ENCODE results near the gene CFAP100.

The CFAP100 gene

DNA sequence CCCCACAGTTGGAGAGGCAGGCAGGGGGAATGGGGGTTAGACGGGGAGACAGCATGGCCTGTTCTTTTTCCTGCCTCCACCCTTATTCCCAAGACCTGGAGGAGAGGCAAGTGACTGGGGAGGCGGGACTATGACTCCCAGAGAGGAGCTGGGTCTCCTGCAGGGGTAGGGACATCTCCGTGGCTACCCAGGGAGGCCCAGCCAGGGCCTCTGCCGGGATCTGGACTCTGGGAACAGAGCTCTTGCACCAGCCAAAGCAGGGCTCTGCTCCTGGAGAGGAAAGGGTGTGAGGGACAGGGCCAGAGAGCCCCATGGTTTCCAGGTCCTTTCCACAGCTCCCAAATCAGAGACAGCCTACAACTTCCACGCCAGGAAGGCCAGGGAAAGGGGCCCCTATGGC, 22.8 kb downstream of the CFAP100 start:
- H3K27ac ChIP-seq = no peak overlapping the region
- no peaks in the 10 kb centered on the region for H3K36me3 ChIP-seq (replicated peaks)
- DNase-seq = no peak
- H3K4me3 ChIP-seq (ENCODE audit: low read depth, low read length) = no peak overlapping the region
- TF ChIP-seq, protein P1, sequence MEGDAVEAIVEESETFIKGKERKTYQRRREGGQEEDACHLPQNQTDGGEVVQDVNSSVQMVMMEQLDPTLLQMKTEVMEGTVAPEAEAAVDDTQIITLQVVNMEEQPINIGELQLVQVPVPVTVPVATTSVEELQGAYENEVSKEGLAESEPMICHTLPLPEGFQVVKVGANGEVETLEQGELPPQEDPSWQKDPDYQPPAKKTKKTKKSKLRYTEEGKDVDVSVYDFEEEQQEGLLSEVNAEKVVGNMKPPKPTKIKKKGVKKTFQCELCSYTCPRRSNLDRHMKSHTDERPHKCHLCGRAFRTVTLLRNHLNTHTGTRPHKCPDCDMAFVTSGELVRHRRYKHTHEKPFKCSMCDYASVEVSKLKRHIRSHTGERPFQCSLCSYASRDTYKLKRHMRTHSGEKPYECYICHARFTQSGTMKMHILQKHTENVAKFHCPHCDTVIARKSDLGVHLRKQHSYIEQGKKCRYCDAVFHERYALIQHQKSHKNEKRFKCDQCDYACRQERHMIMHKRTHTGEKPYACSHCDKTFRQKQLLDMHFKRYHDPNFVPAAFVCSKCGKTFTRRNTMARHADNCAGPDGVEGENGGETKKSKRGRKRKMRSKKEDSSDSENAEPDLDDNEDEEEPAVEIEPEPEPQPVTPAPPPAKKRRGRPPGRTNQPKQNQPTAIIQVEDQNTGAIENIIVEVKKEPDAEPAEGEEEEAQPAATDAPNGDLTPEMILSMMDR (IDR thresholded peaks at IDR 0.05; ENCODE audit: low read depth, low read length, missing control alignments) = no peak
- in situ Hi-C loops (cut with HindIII; ENCODE audit: low pct_ligation_motif_present, low sequenced_read_pairs) = no loop called here
- H3K27me3 ChIP-seq (replicated peaks) = peaks cover 8% of the 10 kb centered on the region

DNA sequence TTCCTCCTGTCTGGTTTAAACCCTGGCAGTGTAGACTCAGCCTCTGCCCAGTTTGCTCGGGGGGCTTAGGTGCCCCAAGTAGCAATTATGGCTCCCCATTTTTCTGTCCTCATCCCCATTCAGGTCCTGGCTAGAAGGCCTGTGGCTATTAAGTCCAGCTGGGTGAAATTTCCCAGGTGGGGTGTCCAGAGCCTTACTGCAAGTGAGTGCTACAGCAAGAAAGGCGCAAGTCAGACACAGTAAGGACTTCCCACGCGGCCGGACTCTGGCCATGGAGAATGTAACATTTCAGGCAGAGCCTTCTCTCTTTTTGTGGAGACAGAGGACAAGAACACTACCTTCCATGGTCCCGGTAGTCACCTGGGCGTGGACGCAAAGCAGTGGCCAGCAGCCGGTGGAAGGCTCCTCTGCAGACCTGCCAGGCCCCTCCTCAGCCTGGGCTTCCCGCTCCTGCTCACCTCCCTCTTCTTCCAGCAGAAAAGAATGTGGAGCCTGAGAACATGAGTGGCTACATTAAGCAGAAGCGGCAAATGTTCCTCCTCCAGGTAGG, 23.3 kb downstream of the CFAP100 start:
- Histone ChIP-seq H3K4me3 (ENCODE audit: low read depth, low read length) (no peak overlapping the region), H3K36me3 (replicated peaks) (no peaks in the 10 kb centered on the region), H3K27me3 (replicated peaks) (peaks cover 8% of the 10 kb centered on the region), H3K27ac (no peak overlapping the region)
- no peak for DNase-seq
- in situ Hi-C loops (cut with HindIII; ENCODE audit: low pct_ligation_motif_present, low sequenced_read_pairs) = no loop called here
- TF ChIP-seq, protein P1 (IDR thresholded peaks at IDR 0.05; ENCODE audit: low read depth, low read length, missing control alignments) = no peak

DNA sequence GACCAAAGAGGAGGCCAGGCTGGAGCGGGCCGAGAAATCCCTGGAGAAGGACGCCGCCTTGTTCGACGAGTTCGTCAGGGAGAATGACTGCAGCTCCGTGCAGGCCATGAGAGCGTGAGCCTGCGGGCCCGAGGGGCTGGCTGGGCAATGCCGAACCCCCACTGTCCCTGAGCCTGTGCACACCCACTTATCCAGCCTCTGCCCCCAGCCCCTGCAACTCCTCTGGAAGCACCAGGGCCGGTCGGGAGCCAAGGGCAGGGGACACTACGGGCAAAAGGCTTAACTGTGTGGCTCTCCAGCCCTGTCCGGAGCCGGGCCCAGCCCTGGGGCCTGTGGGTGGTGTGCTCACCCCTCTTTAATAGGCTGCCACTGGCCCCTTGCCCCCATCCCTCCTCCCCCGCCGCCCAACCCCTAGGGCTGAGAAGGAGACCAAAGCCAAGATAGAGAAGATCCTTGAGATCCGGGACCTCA, 24.0 kb downstream of the CFAP100 start:
- in situ Hi-C loops (cut with HindIII; ENCODE audit: low pct_ligation_motif_present, low sequenced_read_pairs) = no loop called here
- no peaks in the 10 kb centered on the region for H3K36me3 ChIP-seq (replicated peaks)
- H3K27ac ChIP-seq = no peak overlapping the region
- H3K4me3 ChIP-seq (ENCODE audit: low read depth, low read length) = no peak overlapping the region
- H3K27me3 ChIP-seq (replicated peaks) = peaks cover 8% of the 10 kb centered on the region
- no peak for DNase-seq
- TF ChIP-seq, protein P1 (IDR thresholded peaks at IDR 0.05; ENCODE audit: low read depth, low read length, missing control alignments) = no peak

DNA sequence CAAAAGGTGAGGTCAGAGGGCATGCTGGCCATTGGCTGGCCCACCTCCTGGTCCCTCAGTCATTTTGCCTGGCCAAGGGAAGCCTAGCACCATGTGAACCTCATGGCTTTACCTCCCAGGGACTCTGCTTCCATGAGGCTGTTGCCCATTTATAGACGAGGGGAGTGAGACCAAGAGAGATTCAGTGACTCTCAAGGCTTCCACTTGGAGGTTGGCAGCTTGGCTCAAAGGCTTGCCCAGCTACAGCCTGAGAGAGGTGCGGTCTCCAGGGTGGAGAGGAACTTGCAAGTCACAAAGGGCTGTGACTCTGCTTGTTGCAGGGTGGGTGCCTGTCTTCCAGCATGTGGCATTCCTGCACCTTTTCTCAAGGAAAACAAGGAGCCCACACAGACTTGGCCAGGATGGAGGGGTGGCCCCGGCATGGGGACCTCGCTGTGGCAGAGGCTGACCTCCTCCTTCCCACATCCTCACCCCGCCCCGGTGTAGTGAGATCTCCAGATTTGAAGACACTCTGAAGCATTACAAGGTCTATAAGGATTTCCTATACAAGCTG, 24.5 kb downstream of the CFAP100 start:
- TF ChIP-seq, protein P1 (IDR thresholded peaks at IDR 0.05; ENCODE audit: low read depth, low read length, missing control alignments) = no peak
- H3K4me3 ChIP-seq (ENCODE audit: low read depth, low read length) = no peak overlapping the region
- H3K27me3 ChIP-seq (replicated peaks) = peaks cover 8% of the 10 kb centered on the region
- no peak for DNase-seq
- H3K36me3 ChIP-seq (replicated peaks) = no peaks in the 10 kb centered on the region
- H3K27ac ChIP-seq = no peak overlapping the region
- in situ Hi-C loops (cut with HindIII; ENCODE audit: low pct_ligation_motif_present, low sequenced_read_pairs) = no loop called here

DNA sequence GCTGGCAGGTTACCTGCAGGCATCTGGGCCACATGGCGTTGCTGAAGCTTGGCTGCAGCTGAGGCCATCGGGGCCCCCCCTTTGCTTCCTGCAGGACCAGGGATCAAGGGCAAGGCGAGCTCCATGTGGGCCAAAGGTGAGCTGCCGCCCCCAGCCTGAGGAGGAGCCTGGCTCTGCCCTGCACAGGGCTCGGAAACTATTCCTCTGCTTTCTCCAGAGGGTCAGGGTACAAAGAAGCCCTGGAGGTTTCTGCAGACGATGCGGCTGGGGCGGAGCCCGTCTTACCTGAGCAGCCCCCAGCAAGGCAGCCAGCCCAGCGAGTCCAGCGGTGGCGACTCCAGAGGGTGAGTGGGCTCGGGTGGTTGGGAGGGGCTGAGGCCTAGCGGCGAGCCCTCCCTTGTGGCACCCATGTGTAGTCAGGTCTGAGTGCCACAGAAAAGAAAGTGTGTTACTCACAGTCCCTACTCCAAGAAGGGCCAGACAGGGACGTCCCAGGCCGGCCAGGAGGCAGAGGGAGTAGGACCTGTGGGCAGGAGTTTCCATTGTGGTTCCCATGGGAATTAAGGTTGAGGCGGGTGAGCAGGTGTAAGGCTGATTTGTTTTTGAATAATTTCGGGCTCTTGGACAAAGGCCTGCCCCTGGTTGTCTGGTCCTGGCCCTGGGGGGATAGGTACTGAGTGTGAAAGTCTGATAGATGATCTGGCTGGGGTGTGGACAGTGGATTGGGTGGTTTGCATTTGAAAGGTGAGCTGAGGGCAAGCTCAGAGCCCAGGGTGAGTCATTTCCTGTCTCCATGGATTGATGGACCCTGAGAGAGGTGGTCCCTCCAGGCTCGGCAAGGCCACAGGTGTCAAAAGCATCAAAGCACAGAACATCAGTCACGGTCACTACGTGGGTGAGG, 25.4 kb downstream of the CFAP100 start:
- TF ChIP-seq, protein P1 (IDR thresholded peaks at IDR 0.05; ENCODE audit: low read depth, low read length, missing control alignments) = no peak
- no peak for DNase-seq
- Histone ChIP-seq H3K27me3 (replicated peaks) (peaks cover 8% of the 10 kb centered on the region), H3K36me3 (replicated peaks) (no peaks in the 10 kb centered on the region), H3K27ac (no peak overlapping the region), H3K4me3 (ENCODE audit: low read depth, low read length) (no peak overlapping the region)
- in situ Hi-C loops (cut with HindIII; ENCODE audit: low pct_ligation_motif_present, low sequenced_read_pairs) = no loop called here

Data from brain microvascular endothelial cell (primary cell).